GM06990 (cell line): Measurements from ENCODE around the gene CD81.
"Not testable (repeated sequence)": the region's sequence is repeated elsewhere in the genome, so short reads cannot be mapped to it uniquely, and the experiment has no call there.

ENCODE experiments used
- DNase-seq: peaks from one replicate; pipeline ENCODE4 v3.0.0-alpha.2; 2011; ENCODE audit not compliant: insufficient read length; ENCODE audit errors: extremely low read depth
- H3K27me3 ChIP-seq: replicated peaks from 2 replicates; pipeline ENCODE4 v1.6.0; 2011; ENCODE audit warnings: low read length; ENCODE audit not compliant: control insufficient read depth, insufficient read depth
- H3K36me3 ChIP-seq: 2 replicates; pipeline ENCODE4 v1.5.1; 2011; ENCODE audit warnings: low read length; ENCODE audit not compliant: control insufficient read depth, insufficient read depth
- H3K4me3 ChIP-seq: replicated peaks from 2 replicates; pipeline ENCODE4 v1.5.1; 2011; ENCODE audit warnings: low read depth, mild to moderate bottlenecking, control low read depth, low read length
- CTCF ChIP-seq: IDR thresholded peaks from 2 replicates; pipeline ENCODE4 v1.5.1; 2011; ENCODE audit warnings: low read length, control low read depth, mild to moderate bottlenecking, inconsistent platforms; ENCODE audit not compliant: insufficient read depth, poor library complexity, severe bottlenecking

The CD81 gene

GRCh38 chr11:2363577-2364370 lies 13.3 kb upstream of the CD81 start:
- no peak for DNase-seq
- H3K4me3 ChIP-seq: no peak overlapping the region
- H3K27me3 ChIP-seq: peaks cover 2% of the 10 kb centered on the region; the same call in 1 of the 2 replicates
- no peaks in the 10 kb centered on the region for H3K36me3 ChIP-seq
- no peak for TF ChIP-seq CTCF

GRCh38 chr11:2364386-2364785 lies 12.7 kb upstream of the CD81 start:
- H3K27me3 ChIP-seq, H3K4me3 ChIP-seq, DNase-seq, H3K36me3 ChIP-seq: not testable (repeated sequence)

GRCh38 chr11:2365571-2366210 lies 11.4 kb upstream of the CD81 start:
- Histone ChIP-seq H3K36me3 (no peaks in the 10 kb centered on the region), H3K27me3 (peaks cover 2% of the 10 kb centered on the region; the same call in 1 of the 2 replicates), H3K4me3 (no peak overlapping the region)
- TF ChIP-seq CTCF: no peak
- DNase-seq: no peak

- TF ChIP-seq CTCF: no peak
- Histone ChIP-seq H3K36me3 (no peaks in the 10 kb centered on the region), H3K4me3 (no peak overlapping the region), H3K27me3 (peaks cover 2% of the 10 kb centered on the region; the same call in 1 of the 2 replicates)
- no peak for DNase-seq
Measured at GRCh38 chr11:2366276-2366675, 10.8 kb upstream of the CD81 start.

- no peak for TF ChIP-seq CTCF
- Histone ChIP-seq H3K36me3 (no peaks in the 10 kb centered on the region), H3K27me3 (peaks cover 2% of the 10 kb centered on the region; the same call in 1 of the 2 replicates), H3K4me3 (no peak overlapping the region)
- no peak for DNase-seq
Measured at GRCh38 chr11:2366733-2367132, 10.4 kb upstream of the CD81 start.
